NCI-H446 treated with DMSO at 0.1 percent for 48 hours (cell line): ENCODE data around the gene DCST1.

Experiments
- DNase-seq: peaks from one replicate; lab custom pipeline; 2025; lab: John Stamatoyannopoulos, UW

DCST1 gene

GRCh38 chr1:155012776-155013602 is 20.6 kb upstream of the DCST1 start:
- DNase-seq = no peak

- no peak for DNase-seq
Observed at GRCh38 chr1:155013632-155014031, 20.0 kb upstream of the DCST1 start.

GRCh38 chr1:155014709-155015508 is 18.7 kb upstream of the DCST1 start:
- no peak for DNase-seq

- DNase-seq = no peak
Observed at GRCh38 chr1:155015527-155016230, 17.9 kb upstream of the DCST1 start.

GRCh38 chr1:155016231-155016831 is 17.3 kb upstream of the DCST1 start:
- no peak for DNase-seq

- peak; percentile 83 for DNase-seq
Observed at GRCh38 chr1:155017041-155017945, 16.3 kb upstream of the DCST1 start.

- no peak for DNase-seq
Observed at GRCh38 chr1:155017946-155018316, 15.7 kb upstream of the DCST1 start.

GRCh38 chr1:155018617-155019348 is 14.8 kb upstream of the DCST1 start:
- DNase-seq = no peak

GRCh38 chr1:155019377-155020245 is 14.0 kb upstream of the DCST1 start:
- DNase-seq = no peak

- no peak for DNase-seq
Observed at GRCh38 chr1:155022136-155022926, 11.3 kb upstream of the DCST1 start.

- DNase-seq = no peak
Observed at GRCh38 chr1:155022927-155023236, 10.7 kb upstream of the DCST1 start.

GRCh38 chr1:155023627-155024026 is 10.0 kb upstream of the DCST1 start:
- DNase-seq = no peak

GRCh38 chr1:155024315-155024714 is 9.3 kb upstream of the DCST1 start:
- DNase-seq = no peak

- DNase-seq = no peak
Observed at GRCh38 chr1:155026154-155026553, 7.5 kb upstream of the DCST1 start.

GRCh38 chr1:155026588-155026987 is 7.0 kb upstream of the DCST1 start:
- no peak for DNase-seq

GRCh38 chr1:155029513-155030242 is 3.9 kb upstream of the DCST1 start:
- DNase-seq = no peak

GRCh38 chr1:155030243-155030795 is 3.3 kb upstream of the DCST1 start:
- DNase-seq = no peak

- no peak for DNase-seq
Observed at GRCh38 chr1:155030899-155031298, 2.7 kb upstream of the DCST1 start.
